WERI-Rb-1 (cell line): ENCODE data around the gene SULT1C4.

ENCODE experiments used
- DNase-seq: peaks from one replicate; pipeline ENCODE4 v3.0.0-alpha.2; 2020
- H3K27ac ChIP-seq: fragments of 250-450 bp; sonication (Bioruptor Pico); 2 replicates; pipeline ENCODE4 v1.5.1; 2020; ENCODE audit warnings: mild to moderate bottlenecking, moderate library complexity
- H3K27me3 ChIP-seq: fragments of 250-450 bp; sonication (Bioruptor Pico); 2 replicates; pipeline ENCODE4 v1.5.1; 2021; ENCODE audit warnings: mild to moderate bottlenecking, low read depth, moderate library complexity; ENCODE audit not compliant: insufficient read depth, severe bottlenecking
- H3K36me3 ChIP-seq: fragments of 250-450 bp; sonication (Bioruptor Pico); 2 replicates; pipeline ENCODE4 v1.5.1; 2020; ENCODE audit warnings: mild to moderate bottlenecking, moderate library complexity
- H3K4me3 ChIP-seq: 2 replicates; pipeline ENCODE4 v1.5.1; 2011; ENCODE audit warnings: low read depth, mild to moderate bottlenecking, control low read depth, low read length
- H3K9me3 ChIP-seq: fragments of 250-450 bp; sonication (Bioruptor Pico); 2 replicates; pipeline ENCODE4 v1.5.1; 2021; ENCODE audit warnings: mild to moderate bottlenecking, moderate library complexity; ENCODE audit not compliant: severe bottlenecking
- CTCF ChIP-seq: IDR thresholded peaks from 2 replicates; pipeline ENCODE4 v1.5.1; 2011; ENCODE audit warnings: low read depth, mild to moderate bottlenecking, control low read depth, inconsistent platforms, low read length

The SULT1C4 gene

GRCh38 chr2:108414256-108414876 is 36.6 kb downstream of the SULT1C4 start:
- H3K36me3 ChIP-seq, result no peaks in the 10 kb centered on the region
- DNase-seq, result no peak
- H3K9me3 ChIP-seq, result no peaks in the 10 kb centered on the region
- TF ChIP-seq CTCF, result no peak
- no peak overlapping the region for H3K4me3 ChIP-seq
- no peak overlapping the region for H3K27ac ChIP-seq
- no peaks in the 10 kb centered on the region for H3K27me3 ChIP-seq

GRCh38 chr2:108414945-108415344 is 37.2 kb downstream of the SULT1C4 start:
- H3K36me3 ChIP-seq, result no peaks in the 10 kb centered on the region
- no peaks in the 10 kb centered on the region for H3K9me3 ChIP-seq
- no peak overlapping the region for H3K4me3 ChIP-seq
- no peak for DNase-seq
- no peak overlapping the region for H3K27ac ChIP-seq
- TF ChIP-seq CTCF, result no peak
- no peaks in the 10 kb centered on the region for H3K27me3 ChIP-seq

GRCh38 chr2:108417254-108417653 is 39.5 kb downstream of the SULT1C4 start:
- Histone ChIP-seq H3K9me3 (no peaks in the 10 kb centered on the region), H3K36me3 (no peaks in the 10 kb centered on the region), H3K27me3 (no peaks in the 10 kb centered on the region), H3K4me3 (no peak overlapping the region), H3K27ac (no peak overlapping the region)
- TF ChIP-seq CTCF, result peak; percentile 40
- DNase-seq, result no peak

- Histone ChIP-seq H3K9me3 (no peaks in the 10 kb centered on the region), H3K27ac (no peak overlapping the region)
- TF ChIP-seq CTCF, result no peak
Observed at GRCh38 chr2:108418416-108418815, 40.7 kb downstream of the SULT1C4 start.

GRCh38 chr2:108423067-108423466 is 45.3 kb downstream of the SULT1C4 start:
- no peak for DNase-seq
- Histone ChIP-seq H3K27ac (no peak overlapping the region), H3K9me3 (no peaks in the 10 kb centered on the region), H3K4me3 (no peak overlapping the region), H3K36me3 (no peaks in the 10 kb centered on the region), H3K27me3 (no peaks in the 10 kb centered on the region)
- TF ChIP-seq CTCF, result no peak

More at GRCh38 chr2:108418416-108418815, 40.7 kb downstream of the SULT1C4 start:
- Histone ChIP-seq H3K36me3 (no peaks in the 10 kb centered on the region), H3K27me3 (no peaks in the 10 kb centered on the region), H3K4me3 (no peak overlapping the region)
- no peak for DNase-seq
